Measurements from ENCODE around the gene ATOSB. TPM values are rescaled to one million over a fixed set of nuclear protein-coding genes. Genes with fewer than 3 reads are reported as not detected.
A peak's percentile ranks its signal among the peaks of the same experiment; 100 is the strongest.

Gene ATOSB
- total RNA-seq, 2 donors from 2014 or later = 2.3 to 6.6 TPM

GRCh38 chr9:35102465-35102768 is 13.2 kb downstream of the ATOSB start:
- H3K36me3 ChIP-seq (replicated peaks in 1 of 2; ENCODE audit: insufficient read depth in 1 of 2, low read depth in 2 of 2) = peaks cover 0 to 12% of the 10 kb centered on the region in 2 donors
- TF ChIP-seq POLR2A (IDR thresholded peaks at IDR 0.05) (no peak), CTCF (IDR thresholded peaks at IDR 0.05) (no peak)

GRCh38 chr9:35097573-35097972 is 18.1 kb downstream of the ATOSB start:
- WGBS, 2 donors = 67 to 74% methylated on average over 3 of the region's 3 CpGs
- peaks cover 36% of the 10 kb centered on the region for H3K4me1 ChIP-seq
- no peak overlapping the region for H3K4me3 ChIP-seq
- H3K9me3 ChIP-seq = no peaks in the 10 kb centered on the region
- TF ChIP-seq CTCF (IDR thresholded peaks at IDR 0.05) (no peak), POLR2A (IDR thresholded peaks at IDR 0.05) (no peak)
- no peaks in the 10 kb centered on the region for H3K27me3 ChIP-seq
- H3K36me3 ChIP-seq (replicated peaks in 1 of 2; ENCODE audit: insufficient read depth in 1 of 2, low read depth in 2 of 2) = peaks cover 0 to 3% of the 10 kb centered on the region in 2 donors
- H3K27ac ChIP-seq = no peak overlapping the region
- ATAC-seq (no peak), DNase-seq (no peak)
- intact Hi-C loops (cut with DNase I) = no loop called here

More at GRCh38 chr9:35102465-35102768, 13.2 kb downstream of the ATOSB start:
- Histone ChIP-seq H3K27ac (peak overlapping the region in 3 of 4 donors; percentile 65 to 84 (median 79)), H3K9me3 (no peaks in the 10 kb centered on the region), H3K4me3 (peak overlapping the region; percentile 50 to 55), H3K4me1 (peaks cover 23% of the 10 kb centered on the region), H3K27me3 (no peaks in the 10 kb centered on the region)
- 0 to 1% methylated on average over 4 to 10 of the region's 10 CpGs for WGBS, 2 donors
- DNase-seq (no peak), ATAC-seq (no peak)
- intact Hi-C loops (cut with DNase I) = no loop called here

GRCh38 chr9:35096035-35096849 is 19.4 kb downstream of the ATOSB start, which contains the start of gene PIGO:
Gene PIGO (minus strand): TSS chr9:35096591. CDS start chr9:35095565, 1,026 bp downstream.
- no peaks in the 10 kb centered on the region for H3K27me3 ChIP-seq
- peaks cover 0 to 7% of the 10 kb centered on the region in 2 donors for H3K36me3 ChIP-seq (replicated peaks in 1 of 2; ENCODE audit: insufficient read depth in 1 of 2, low read depth in 2 of 2)
- DNase-seq (peak; percentile 91 to 93 (median 92)), ATAC-seq (peak; percentile 97)
- H3K9me3 ChIP-seq = no peaks in the 10 kb centered on the region
- intact Hi-C loops (cut with DNase I) = no loop called here
- peak within 1 kb of the TSS; percentile 42 to 69 for H3K4me3 ChIP-seq
- H3K27ac ChIP-seq = peak within 1 kb of the TSS; percentile 89 to 99 (median 94)
- 0 to 3% methylated on average over 10 to 52 of the region's 53 CpGs for WGBS, 2 donors
- TF ChIP-seq POLR2A (IDR thresholded peaks at IDR 0.05) (peak; percentile 75 to 89 (median 87)), CTCF (IDR thresholded peaks at IDR 0.05) (peak; percentile 54 to 91 (median 77))
- H3K4me1 ChIP-seq = peaks cover 22% of the 10 kb centered on the region

GRCh38 chr9:35091536-35091935 is 24.1 kb downstream of the ATOSB start:
- no peak for ATAC-seq
- WGBS, 2 donors = 90 to 92% methylated on average over 6 to 12 of the region's 17 CpGs
- Histone ChIP-seq H3K4me3 (no peak overlapping the region), H3K36me3 (replicated peaks in 1 of 2; ENCODE audit: insufficient read depth in 1 of 2, low read depth in 2 of 2) (peaks cover 0 to 21% of the 10 kb centered on the region in 2 donors), H3K4me1 (peaks cover 14% of the 10 kb centered on the region), H3K9me3 (no peaks in the 10 kb centered on the region), H3K27me3 (no peaks in the 10 kb centered on the region), H3K27ac (no peak overlapping the region)
- intact Hi-C loops (cut with DNase I) = no loop called here
- DNase-seq = no peak
- no peak for TF ChIP-seq CTCF (IDR thresholded peaks at IDR 0.05)
- TF ChIP-seq POLR2A (IDR thresholded peaks at IDR 0.05) = no peak
